SK-N-SH (cell line): ENCODE results near the gene PRR36. TPM values are rescaled to one million over a fixed set of nuclear protein-coding genes. Genes with fewer than 3 reads are reported as not detected.

ENCODE experiments used
- CTCF ChIA-PET: fragments of 300-600, 350-600 bp; formaldehyde crosslinking; extraction: SDS; loops from one replicate; lab custom pipeline; 2021; lab: Yijun Ruan, JAX
- POLR2A ChIA-PET: fragments of 350-600 bp; sonication (Branson Sonifier 250); formaldehyde crosslinking; extraction: SDS; loops from one replicate; lab custom pipeline; 2020; ENCODE audit warnings: antibody characterized with exemption, inconsistent platforms; lab: Yijun Ruan, JAX
- DNase-seq: peaks from one replicate; pipeline ENCODE4 v3.0.0; 2012
- H2AFZ ChIP-seq: fragments of 200-600 bp; sonication (generic); 2 replicates; pipeline ENCODE4 v1.8.1; 2016; ENCODE audit warnings: antibody characterized with exemption, mild to moderate bottlenecking, low read depth
- H3F3A ChIP-seq: fragments of 200-600 bp; sonication (generic); replicated peaks from 2 replicates; pipeline ENCODE3; 2016; ENCODE audit warnings: antibody characterized with exemption, mild to moderate bottlenecking; ENCODE audit not compliant: insufficient read depth
- H3K27ac ChIP-seq, 2 experiments: fragments of 200-500 bp in 1 of 2; fragments of 200-600 bp in 1 of 2; sonication (Bioruptor generic) in 1 of 2; sonication (generic), shearing (Covaris generic) in 1 of 2; 2 replicates each; pipeline versions ENCODE4 v1.5.1 to v1.6.1; 2014 to 2016; ENCODE audit warnings: low read depth in 2 of 2, inconsistent platforms in 1 of 2, low read length in 1 of 2, mild to moderate bottlenecking in 1 of 2, mixed read lengths in 1 of 2
- H3K27me3 ChIP-seq: fragments of 200-600 bp; sonication (generic), shearing (Covaris generic); 2 replicates; pipeline ENCODE4 v1.6.1; 2016; ENCODE audit warnings: mixed run types; ENCODE audit not compliant: insufficient read depth
- H3K36me3 ChIP-seq, 2 experiments: fragments of 200-500 bp in 1 of 2; fragments of 200-600 bp in 1 of 2; sonication (Bioruptor generic) in 1 of 2; sonication (generic) in 1 of 2; replicated peaks in 1 of 2; 2 replicates each; pipeline versions ENCODE3 to v1.5.1; 2014 to 2016; ENCODE audit warnings: low read length in 1 of 2, mild to moderate bottlenecking in 1 of 2; ENCODE audit not compliant: insufficient read depth in 2 of 2, control insufficient read depth in 1 of 2
- H3K4me1 ChIP-seq, 2 experiments: fragments of 200-500 bp in 1 of 2; fragments of 200-600 bp in 1 of 2; sonication (Bioruptor generic) in 1 of 2; sonication (generic), shearing (Covaris generic) in 1 of 2; 2 replicates each; pipeline versions ENCODE4 v1.5.1 to v1.6.1; 2014 to 2016; ENCODE audit warnings: low read depth in 1 of 2, low read length in 1 of 2, mixed run types in 1 of 2; ENCODE audit not compliant: insufficient read depth in 2 of 2, control insufficient read depth in 1 of 2
- H3K4me2 ChIP-seq: fragments of 200-600 bp; sonication (generic), shearing (Covaris generic); 2 replicates; pipeline ENCODE4 v1.6.1; 2017; ENCODE audit warnings: mixed run types
- H3K4me3 ChIP-seq, 2 experiments: fragments of 200-500 bp in 1 of 2; fragments of 200-600 bp in 1 of 2; sonication (Bioruptor generic) in 1 of 2; sonication (generic), shearing (Covaris generic) in 1 of 2; 2 replicates each; pipeline versions ENCODE4 v1.5.1 to v1.8.1; 2014 to 2016; ENCODE audit warnings: low read depth in 2 of 2, inconsistent platforms in 1 of 2, low read length in 1 of 2, mild to moderate bottlenecking in 1 of 2, mixed read lengths in 1 of 2, moderate library complexity in 1 of 2
- H3K79me2 ChIP-seq: fragments of 200-600 bp; sonication (generic); 2 replicates; pipeline ENCODE4 v1.8.1; 2017; ENCODE audit warnings: mild to moderate bottlenecking; ENCODE audit not compliant: insufficient read depth
- H3K9ac ChIP-seq: fragments of 200-600 bp; sonication (generic); 2 replicates; pipeline ENCODE4 v1.6.1; 2017; ENCODE audit warnings: mixed run types
- H3K9me2 ChIP-seq: fragments of 200-600 bp; sonication (generic); 2 replicates; pipeline ENCODE4 v1.6.1; 2017; ENCODE audit warnings: mixed run types
- H3K9me3 ChIP-seq: fragments of 200-600 bp; sonication (generic); 2 replicates; pipeline ENCODE4 v1.6.1; 2017; ENCODE audit warnings: mixed run types, mild to moderate bottlenecking, moderate library complexity
- H4K20me1 ChIP-seq: fragments of 200-600 bp; sonication (generic); 2 replicates; pipeline ENCODE4 v1.6.1; 2017; ENCODE audit warnings: mild to moderate bottlenecking, mixed run types; ENCODE audit not compliant: insufficient read depth
- CHD2 ChIP-seq: fragments of 150-350 bp; IDR thresholded peaks from 2 replicates; pipeline ENCODE4 v1.6.1; 2018; ENCODE audit warnings: low read length; ENCODE audit not compliant: partially characterized antibody
- FOSL2 ChIP-seq: IDR thresholded peaks from 2 replicates; pipeline ENCODE4 v1.4.0; 2012; ENCODE audit warnings: low read depth, mild to moderate bottlenecking, moderate library complexity, borderline replicate concordance
- IRF3 ChIP-seq: fragments of 150-350 bp; IDR thresholded peaks from 2 replicates; pipeline ENCODE4 v1.6.1; 2016; ENCODE audit warnings: mild to moderate bottlenecking, low read depth, low read length
- MXI1 ChIP-seq: IDR thresholded peaks from 2 replicates; pipeline ENCODE4 v1.6.1; 2012; ENCODE audit warnings: mild to moderate bottlenecking, low read depth, low read length, improper control_type of control experiment
- PBX3 ChIP-seq: IDR thresholded peaks from 2 replicates; pipeline ENCODE4; 2012
- RCOR1 ChIP-seq: fragments of 150-350 bp; IDR thresholded peaks from 2 replicates; pipeline ENCODE4 v1.6.1; 2017; ENCODE audit warnings: antibody characterized with exemption, low read length
- SIN3A ChIP-seq: IDR thresholded peaks from 2 replicates; pipeline ENCODE4 v1.6.1; 2012; ENCODE audit warnings: low read depth, mild to moderate bottlenecking, low read length, moderate library complexity, borderline replicate concordance
- TAF1 ChIP-seq: IDR thresholded peaks from 2 replicates; pipeline ENCODE4 v1.6.1; 2012; ENCODE audit warnings: low read depth, mild to moderate bottlenecking, low read length, moderate library complexity, borderline replicate concordance
- USF2 ChIP-seq: fragments of 150-350 bp; IDR thresholded peaks from 2 replicates; pipeline ENCODE4 v1.6.1; 2017; ENCODE audit warnings: antibody characterized with exemption, low read length, low read depth, borderline replicate concordance
- WGBS: methylation state at CpG from one replicate; pipeline ENCODE4 v1.1.6; 2017; ENCODE audit warnings: low lambda C conversion rate; 5-methylcytosine and 5-hydroxymethylcytosine counted together
- polyA plus RNA-seq, 3 experiments: library from polyadenylated mRNA; depleted of rRNA; stranded (reverse); fragments of >200 nt; gene quantifications; 2 replicates each; pipeline ENCODE4 v1.2.3, GENCODE V29; 2012

PRR36 gene
- polyA plus RNA-seq, 1 of the 3 experiments (the other 2 are of a cell fraction) = 0.18 TPM

GRCh38 chr19:7900931-7901330 lies 26.7 kb upstream of the PRR36 start (continued):
- TF ChIP-seq MXI1 = no peak
- no peak for TF ChIP-seq TAF1

GRCh38 chr19:7900401-7900870 lies 26.2 kb upstream of the PRR36 start:
- Histone ChIP-seq H3K9ac (no peak overlapping the region), H3K27ac (no peak overlapping the region), H3K27me3 (no peaks in the 10 kb centered on the region), H3F3A (no peaks in the 10 kb centered on the region), H3K9me3 (no peaks in the 10 kb centered on the region), H2AFZ (no peak overlapping the region), H3K36me3 (peaks cover 0 to 3% of the 10 kb centered on the region in 2 experiments), H3K4me1 (peaks cover 0 to 19% of the 10 kb centered on the region in 2 experiments; a peak in 2 of 4 replicates), H3K4me3 (no peak overlapping the region), H4K20me1 (peaks cover 11% of the 10 kb centered on the region), H3K79me2 (peaks cover 14% of the 10 kb centered on the region), H3K9me2 (no peaks in the 10 kb centered on the region)
- ChIA-PET POLR2A (no interaction called here), CTCF (interaction anchor here (0.5 to 1.6 kb wide), 4 partner anchors 13 to 47 kb away, joined by 3 to 12 read pairs (median 4); no protein-coding TSS in a partner anchor)
- WGBS = 84% methylated on average over 16 of the region's 21 CpGs
- DNase-seq = no peak
- no peak for TF ChIP-seq PBX3
- TF ChIP-seq, all 33 proteins: peak for 0
- no peak overlapping the region for H3K4me2 ChIP-seq

GRCh38 chr19:7899751-7900378 lies 25.7 kb upstream of the PRR36 start:
- ChIA-PET CTCF (interaction anchor here (0.6 to 1.6 kb wide), 4 partner anchors 12 to 47 kb away, joined by 3 to 12 read pairs (median 4); no protein-coding TSS in a partner anchor), POLR2A (no interaction called here)
- H3K36me3 ChIP-seq = peaks cover 0 to 1% of the 10 kb centered on the region in 2 experiments
- TF ChIP-seq IRF3 (no peak), RCOR1 (no peak), MXI1 (no peak), FOSL2 (no peak), SIN3A (no peak), USF2 (no peak), CHD2 (no peak)
- DNase-seq = no peak
- no peak overlapping the region for H3K27ac ChIP-seq
- no peaks in the 10 kb centered on the region for H3F3A ChIP-seq
- no peak overlapping the region for H2AFZ ChIP-seq
- no peaks in the 10 kb centered on the region for H3K27me3 ChIP-seq
- WGBS = 89% methylated on average over 9 of the region's 34 CpGs
- H3K79me2 ChIP-seq = peaks cover 8% of the 10 kb centered on the region
- H4K20me1 ChIP-seq = peaks cover 5% of the 10 kb centered on the region
- H3K4me2 ChIP-seq = no peak overlapping the region
- H3K4me1 ChIP-seq = peaks cover 0 to 13% of the 10 kb centered on the region in 2 experiments; a peak in 2 of 4 replicates
- H3K4me3 ChIP-seq = no peak overlapping the region
- no peak overlapping the region for H3K9ac ChIP-seq
- no peaks in the 10 kb centered on the region for H3K9me2 ChIP-seq
- H3K9me3 ChIP-seq = no peaks in the 10 kb centered on the region
